Measurements from ENCODE around the gene PLA2G4B.

GRCh38 chr15:41842229-41842628 lies 3.6 kb downstream of the PLA2G4B start:
- TF ChIP-seq CBX5 (IDR thresholded peaks at IDR 0.05; ENCODE audit: low read depth, low read length): no peak
- TF ChIP-seq YY1 (IDR thresholded peaks at IDR 0.05; ENCODE audit: low read depth, low read length): no peak
- no peak for TF ChIP-seq POLR2A (IDR thresholded peaks at IDR 0.05; ENCODE audit: control extremely low read depth in 1 of 2, low read depth in 2 of 2, low read length in 2 of 2)
- no peak for TF ChIP-seq KDM5A (IDR thresholded peaks at IDR 0.05; ENCODE audit: low read length)
- no peak for TF ChIP-seq EZH2 (IDR thresholded peaks at IDR 0.05; ENCODE audit: low read depth, low read length, severe bottlenecking)
- TF ChIP-seq, protein P1, sequence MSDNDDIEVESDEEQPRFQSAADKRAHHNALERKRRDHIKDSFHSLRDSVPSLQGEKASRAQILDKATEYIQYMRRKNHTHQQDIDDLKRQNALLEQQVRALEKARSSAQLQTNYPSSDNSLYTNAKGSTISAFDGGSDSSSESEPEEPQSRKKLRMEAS (IDR thresholded peaks at IDR 0.05): no peak
- TF ChIP-seq, protein P2, sequence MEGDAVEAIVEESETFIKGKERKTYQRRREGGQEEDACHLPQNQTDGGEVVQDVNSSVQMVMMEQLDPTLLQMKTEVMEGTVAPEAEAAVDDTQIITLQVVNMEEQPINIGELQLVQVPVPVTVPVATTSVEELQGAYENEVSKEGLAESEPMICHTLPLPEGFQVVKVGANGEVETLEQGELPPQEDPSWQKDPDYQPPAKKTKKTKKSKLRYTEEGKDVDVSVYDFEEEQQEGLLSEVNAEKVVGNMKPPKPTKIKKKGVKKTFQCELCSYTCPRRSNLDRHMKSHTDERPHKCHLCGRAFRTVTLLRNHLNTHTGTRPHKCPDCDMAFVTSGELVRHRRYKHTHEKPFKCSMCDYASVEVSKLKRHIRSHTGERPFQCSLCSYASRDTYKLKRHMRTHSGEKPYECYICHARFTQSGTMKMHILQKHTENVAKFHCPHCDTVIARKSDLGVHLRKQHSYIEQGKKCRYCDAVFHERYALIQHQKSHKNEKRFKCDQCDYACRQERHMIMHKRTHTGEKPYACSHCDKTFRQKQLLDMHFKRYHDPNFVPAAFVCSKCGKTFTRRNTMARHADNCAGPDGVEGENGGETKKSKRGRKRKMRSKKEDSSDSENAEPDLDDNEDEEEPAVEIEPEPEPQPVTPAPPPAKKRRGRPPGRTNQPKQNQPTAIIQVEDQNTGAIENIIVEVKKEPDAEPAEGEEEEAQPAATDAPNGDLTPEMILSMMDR (IDR thresholded peaks at IDR 0.05; ENCODE audit: control extremely low read depth in 1 of 3, insufficient read depth in 1 of 3, low read depth in 1 of 3, low read length in 3 of 3): no peak
- TF ChIP-seq ATF3 (IDR thresholded peaks at IDR 0.05; ENCODE audit: insufficient read depth, low read depth, low read length): no peak
- TF ChIP-seq TAF1 (IDR thresholded peaks at IDR 0.05; ENCODE audit: low read depth, low read length): no peak
- TF ChIP-seq GABPA (IDR thresholded peaks at IDR 0.05; ENCODE audit: borderline replicate concordance, insufficient read depth, low read length): no peak
